ENCODE data around the gene SLC13A2.

- TF ChIP-seq CTCF (conservative IDR thresholded peaks at IDR 0.05 in 1 of 2, IDR thresholded peaks at IDR 0.05 in 1 of 2; ENCODE audit: extremely low read depth in 1 of 2, insufficient read depth in 1 of 2, low read depth in 1 of 2, low read length in 2 of 2) (no peak), EZH2 (IDR thresholded peaks at IDR 0.05; ENCODE audit: borderline replicate concordance, low read length) (no peak)
These were observed 51.3 kb downstream of the SLC13A2 start for GRCh38 chr17:28524476-28525424.
